GM18951 (cell line): ENCODE data around the gene EOLA1.
"Not testable (repeated sequence)": the region's sequence is repeated elsewhere in the genome, so short reads cannot be mapped to it uniquely, and the experiment has no call there.

Experiments
- POLR2A ChIP-seq: IDR thresholded peaks from 4 replicates; pipeline ENCODE4 v1.6.1; 2011; ENCODE audit warnings: mild to moderate bottlenecking; ENCODE audit not compliant: insufficient read length, insufficient read depth; ENCODE audit errors: extremely low read depth
- in situ Hi-C: fragments of 300-500 bp; cut with MboI; formaldehyde crosslinking; loops from one replicate; pipeline ENCODE4 v1.12.0; 2022; ENCODE audit warnings: low sequenced_read_pairs, mixed read lengths, inconsistent platforms; ENCODE audit not compliant: unreplicated experiment

EOLA1 gene

GRCh38 chrX:149540621-149541520 lies at the start of gene EOLA1:
EOLA1 (plus strand) TSS chrX:149541012; CDS start chrX:149545631, 4,619 bp downstream.
- peak; percentile 73 for TF ChIP-seq POLR2A
- in situ Hi-C loops, result no loop called here

GRCh38 chrX:149491812-149492211 lies 49.0 kb upstream of the EOLA1 start:
- in situ Hi-C loops, result no loop called here
- TF ChIP-seq POLR2A, result no peak

- TF ChIP-seq POLR2A, result no peak
- in situ Hi-C loops, result no loop called here
These were observed 46.9 kb upstream of the EOLA1 start for GRCh38 chrX:149493567-149494562.

- in situ Hi-C loops, result no loop called here
- TF ChIP-seq POLR2A, result no peak
These were observed 45.8 kb upstream of the EOLA1 start for GRCh38 chrX:149494844-149495565.

GRCh38 chrX:149495573-149496071 lies 45.2 kb upstream of the EOLA1 start:
- in situ Hi-C loops, result no loop called here
- no peak for TF ChIP-seq POLR2A

GRCh38 chrX:149497054-149497453 lies 43.8 kb upstream of the EOLA1 start:
- no peak for TF ChIP-seq POLR2A
- in situ Hi-C loops, result no loop called here

GRCh38 chrX:149497626-149498025 lies 43.2 kb upstream of the EOLA1 start:
- in situ Hi-C loops, result no loop called here
- TF ChIP-seq POLR2A, result no peak

GRCh38 chrX:149498767-149499166 lies 42.0 kb upstream of the EOLA1 start:
- in situ Hi-C loops, result no loop called here
- TF ChIP-seq POLR2A, result no peak

GRCh38 chrX:149499766-149500165 lies 41.0 kb upstream of the EOLA1 start:
- no peak for TF ChIP-seq POLR2A
- in situ Hi-C loops, result no loop called here

- in situ Hi-C loops, result not testable (repeated sequence)
These were observed 37.9 kb upstream of the EOLA1 start for GRCh38 chrX:149502923-149503322.

- in situ Hi-C loops, result not testable (repeated sequence)
These were observed 37.4 kb upstream of the EOLA1 start for GRCh38 chrX:149503446-149503845.

GRCh38 chrX:149504226-149504914 lies 36.4 kb upstream of the EOLA1 start:
- in situ Hi-C loops, result no loop called here
- TF ChIP-seq POLR2A, result no peak
